Prostate gland (tissue), 2 donors: Measurements from ENCODE around the gene BCL3. TPM values are rescaled to one million over a fixed set of nuclear protein-coding genes. Genes with fewer than 3 reads are reported as not detected.
"Not testable (repeated sequence)": the region's sequence is repeated elsewhere in the genome, so short reads cannot be mapped to it uniquely, and the experiment has no call there.

Experiments
- DNase-seq: peaks from one replicate; pipeline ENCODE4 v3.0.0-alpha.2; 2019; ENCODE audit warnings: low spot score
- H3K27ac ChIP-seq, 2 donors: fragments of 200-600 bp; sonication (generic); 2 replicates each; pipeline ENCODE4 v1.5.1; 2017 to 2019
- H3K27me3 ChIP-seq: fragments of 200-600 bp; sonication (generic); replicated peaks from 2 replicates; pipeline ENCODE4 v1.5.1; 2019; ENCODE audit not compliant: insufficient read depth
- H3K36me3 ChIP-seq, 2 donors: fragments of 200-600 bp; sonication (generic); 1 replicate in 1 of 2; 2 replicates in 1 of 2; pipeline versions ENCODE4 v1.5.1 to v1.8.1; 2017 to 2019
- H3K4me1 ChIP-seq: fragments of 200-600 bp; sonication (generic); replicated peaks from 2 replicates; pipeline ENCODE4 v1.5.1; 2019
- H3K4me3 ChIP-seq, 2 donors: fragments of 200-600 bp; sonication (generic); 2 replicates each; pipeline ENCODE4 v1.5.1; 2017 to 2019
- H3K9me3 ChIP-seq: fragments of 200-600 bp; sonication (generic); 2 replicates; pipeline ENCODE4 v1.5.1; 2017
- CTCF ChIP-seq, 4 experiments: fragments of 200-600 bp in 2 of 4; fragments of 450-650 bp in 2 of 4; sonication (generic) in 2 of 4; IDR thresholded peaks; 1 replicate in 3 of 4; 2 replicates in 1 of 4; pipeline ENCODE4 v1.5.1; 2016 to 2019; ENCODE audit warnings: antibody characterized with exemption in 4 of 4, mild to moderate bottlenecking in 2 of 4, moderate library complexity in 2 of 4
- POLR2A ChIP-seq: fragments of 450-650 bp; IDR thresholded peaks from one replicate; pipeline ENCODE4 v1.6.1; 2016; ENCODE audit warnings: antibody characterized with exemption, mild to moderate bottlenecking
- POLR2AphosphoS5 ChIP-seq: sonication (generic); formaldehyde crosslinking; IDR thresholded peaks from one replicate; pipeline ENCODE4 v1.6.1; 2017; ENCODE audit warnings: antibody characterized with exemption
- WGBS: methylation state at CpG from one replicate; pipeline ENCODE4 v1.1.5; 2018; 5-methylcytosine and 5-hydroxymethylcytosine counted together
- intact Hi-C: fragments of 100-400 bp; cut with DNase I; formaldehyde crosslinking; loops from one replicate; pipeline ENCODE4 v1.14.2; 2022
- total RNA-seq, 2 donors: library from RNA; depleted of rRNA; stranded (reverse); fragments of >200 nt; gene quantifications; one replicate each; pipeline ENCODE4 v1.1.0, GENCODE V29; 2016

BCL3 gene
- total RNA-seq, 2 donors from 2014 or later, result 22.6 to 44.0 TPM

GRCh38 chr19:44777715-44778347 is 29.3 kb downstream of the BCL3 start, which contains the start of gene CBLC:
Gene CBLC (plus strand): TSS chr19:44777890. CDS start chr19:44777932, 42 bp downstream.
- Histone ChIP-seq H3K36me3 (no peaks in the 10 kb centered on the region), H3K4me3 (peak within 1 kb of the TSS; percentile 42 to 61), H3K4me1 (peaks cover 2% of the 10 kb centered on the region), H3K27me3 (no peaks in the 10 kb centered on the region), H3K9me3 (no peaks in the 10 kb centered on the region), H3K27ac (peak within 1 kb of the TSS; percentile 86 to 90)
- intact Hi-C loops, result no loop called here
- WGBS, result 7% methylated on average over 44 of the region's 47 CpGs
- peak; percentile 88 for DNase-seq
- TF ChIP-seq POLR2AphosphoS5 (peak; percentile 88), POLR2A (peak; percentile 94), CTCF (IDR thresholded peaks at IDR 0.05) (peak in 2 of 4 experiments; percentile 37 to 44)

GRCh38 chr19:44779150-44779549 is 30.6 kb downstream of the BCL3 start:
- DNase-seq, result no peak
- H3K9me3 ChIP-seq, result no peaks in the 10 kb centered on the region
- no peaks in the 10 kb centered on the region for H3K36me3 ChIP-seq
- intact Hi-C loops, result no loop called here
- peak overlapping the region; percentile 20 to 53 for H3K27ac ChIP-seq
- peak overlapping the region in 1 of 2 donors; percentile 10 for H3K4me3 ChIP-seq
- H3K4me1 ChIP-seq, result peaks cover 2% of the 10 kb centered on the region
- no peaks in the 10 kb centered on the region for H3K27me3 ChIP-seq
- 85% methylated on average over 2 of the region's 2 CpGs for WGBS
- TF ChIP-seq POLR2AphosphoS5, result no peak
- no peak for TF ChIP-seq POLR2A
- TF ChIP-seq CTCF (IDR thresholded peaks at IDR 0.05), result no peak

GRCh38 chr19:44781694-44782093 is 33.2 kb downstream of the BCL3 start:
- intact Hi-C loops, H3K9me3 ChIP-seq: not testable (repeated sequence)

GRCh38 chr19:44782729-44783128 is 34.2 kb downstream of the BCL3 start:
- peak overlapping the region in 1 of 2 donors; percentile 21 for H3K27ac ChIP-seq
- no peak overlapping the region for H3K4me3 ChIP-seq
- H3K9me3 ChIP-seq, result no peaks in the 10 kb centered on the region
- intact Hi-C loops, result no loop called here
- TF ChIP-seq POLR2AphosphoS5, result no peak
- no peak for TF ChIP-seq CTCF (IDR thresholded peaks at IDR 0.05)
- no peak for DNase-seq
- H3K4me1 ChIP-seq, result peaks cover 2% of the 10 kb centered on the region
- no peaks in the 10 kb centered on the region for H3K36me3 ChIP-seq
- no peaks in the 10 kb centered on the region for H3K27me3 ChIP-seq
- WGBS, result 85% methylated on average over 5 of the region's 5 CpGs

More at GRCh38 chr19:44781694-44782093, 33.2 kb downstream of the BCL3 start:
- not testable (repeated sequence) for H3K27me3 ChIP-seq, H3K4me1 ChIP-seq, H3K36me3 ChIP-seq, H3K4me3 ChIP-seq, DNase-seq
- H3K27ac ChIP-seq, result peak overlapping the region in 1 of 2 donors; percentile 12
- WGBS, result 78% methylated on average over 2 of the region's 2 CpGs

- 92% methylated on average over 4 of the region's 4 CpGs for WGBS
- H3K27ac ChIP-seq, result peak overlapping the region in 1 of 2 donors; percentile 78
- H3K27me3 ChIP-seq, result no peaks in the 10 kb centered on the region
- no peaks in the 10 kb centered on the region for H3K4me1 ChIP-seq
- TF ChIP-seq POLR2A, result no peak
- no peak for TF ChIP-seq CTCF (IDR thresholded peaks at IDR 0.05)
- TF ChIP-seq POLR2AphosphoS5, result no peak
- no peak overlapping the region for H3K4me3 ChIP-seq
- intact Hi-C loops, result no loop called here
- no peaks in the 10 kb centered on the region for H3K36me3 ChIP-seq
- no peaks in the 10 kb centered on the region for H3K9me3 ChIP-seq
- DNase-seq, result no peak
Observed at GRCh38 chr19:44783545-44783944, 35.0 kb downstream of the BCL3 start.
